ENCODE measurements around the gene KMT2B. TPM values are rescaled to one million over a fixed set of nuclear protein-coding genes. Genes with fewer than 3 reads are reported as not detected.

KMT2B gene
- total and polyA plus RNA-seq, 2 experiments from 2014 or later, result 15.8 to 49.8 TPM

GRCh38 chr19:35739275-35740107 is 21.7 kb downstream of the KMT2B start:
- peak overlapping the region; percentile 83 for H3K4me3 Mint-ChIP-seq
- Histone ChIP-seq H3K79me2 (replicated peaks; ENCODE audit: insufficient read depth) (no peaks in the 10 kb centered on the region), H3K36me3 (ENCODE audit: insufficient read depth) (peaks cover 4% of the 10 kb centered on the region; the same call in 1 of the 2 replicates), H2AFZ (no peak overlapping the region), H3K4me2 (peak overlapping the region; percentile 91), H3K9me2 (ENCODE audit: insufficient read depth) (no peaks in the 10 kb centered on the region), H3F3A (replicated peaks; ENCODE audit: low read depth) (peaks cover 10% of the 10 kb centered on the region), H3K4me3 (peak overlapping the region; percentile 96), H3K27me3 (ENCODE audit: insufficient read depth) (no peaks in the 10 kb centered on the region), H3K27ac (ENCODE audit: low read depth) (peak overlapping the region; percentile 81; the same call in 1 of the 2 replicates), H4K20me1 (replicated peaks; ENCODE audit: insufficient read depth) (no peaks in the 10 kb centered on the region; the same call in 1 of the 2 replicates), H3K4me1 (ENCODE audit: insufficient read depth) (peaks cover 4% of the 10 kb centered on the region; the same call in 1 of the 2 replicates)
- no peak overlapping the region for H3K27ac Mint-ChIP-seq
- no peak for TF ChIP-seq NANOG (IDR thresholded peaks at IDR 0.05; ENCODE audit: borderline replicate concordance)
- TF ChIP-seq, protein P1, sequence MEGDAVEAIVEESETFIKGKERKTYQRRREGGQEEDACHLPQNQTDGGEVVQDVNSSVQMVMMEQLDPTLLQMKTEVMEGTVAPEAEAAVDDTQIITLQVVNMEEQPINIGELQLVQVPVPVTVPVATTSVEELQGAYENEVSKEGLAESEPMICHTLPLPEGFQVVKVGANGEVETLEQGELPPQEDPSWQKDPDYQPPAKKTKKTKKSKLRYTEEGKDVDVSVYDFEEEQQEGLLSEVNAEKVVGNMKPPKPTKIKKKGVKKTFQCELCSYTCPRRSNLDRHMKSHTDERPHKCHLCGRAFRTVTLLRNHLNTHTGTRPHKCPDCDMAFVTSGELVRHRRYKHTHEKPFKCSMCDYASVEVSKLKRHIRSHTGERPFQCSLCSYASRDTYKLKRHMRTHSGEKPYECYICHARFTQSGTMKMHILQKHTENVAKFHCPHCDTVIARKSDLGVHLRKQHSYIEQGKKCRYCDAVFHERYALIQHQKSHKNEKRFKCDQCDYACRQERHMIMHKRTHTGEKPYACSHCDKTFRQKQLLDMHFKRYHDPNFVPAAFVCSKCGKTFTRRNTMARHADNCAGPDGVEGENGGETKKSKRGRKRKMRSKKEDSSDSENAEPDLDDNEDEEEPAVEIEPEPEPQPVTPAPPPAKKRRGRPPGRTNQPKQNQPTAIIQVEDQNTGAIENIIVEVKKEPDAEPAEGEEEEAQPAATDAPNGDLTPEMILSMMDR (conservative IDR thresholded peaks at IDR 0.05; ENCODE audit: low read depth in 2 of 2), result no peak
- no peak for TF ChIP-seq EZH2 (IDR thresholded peaks at IDR 0.05; ENCODE audit: low read depth, unreplicated experiment)
- TF ChIP-seq CREB1 (CRISPR knock-in tag; IDR thresholded peaks at IDR 0.05; ENCODE audit: low read depth), result no peak
- TF ChIP-seq ETS1 (IDR thresholded peaks at IDR 0.05), result no peak
- TF ChIP-seq STAT1 (IDR thresholded peaks at IDR 0.05; ENCODE audit: unreplicated experiment), result no peak
- TF ChIP-seq, protein P2, sequence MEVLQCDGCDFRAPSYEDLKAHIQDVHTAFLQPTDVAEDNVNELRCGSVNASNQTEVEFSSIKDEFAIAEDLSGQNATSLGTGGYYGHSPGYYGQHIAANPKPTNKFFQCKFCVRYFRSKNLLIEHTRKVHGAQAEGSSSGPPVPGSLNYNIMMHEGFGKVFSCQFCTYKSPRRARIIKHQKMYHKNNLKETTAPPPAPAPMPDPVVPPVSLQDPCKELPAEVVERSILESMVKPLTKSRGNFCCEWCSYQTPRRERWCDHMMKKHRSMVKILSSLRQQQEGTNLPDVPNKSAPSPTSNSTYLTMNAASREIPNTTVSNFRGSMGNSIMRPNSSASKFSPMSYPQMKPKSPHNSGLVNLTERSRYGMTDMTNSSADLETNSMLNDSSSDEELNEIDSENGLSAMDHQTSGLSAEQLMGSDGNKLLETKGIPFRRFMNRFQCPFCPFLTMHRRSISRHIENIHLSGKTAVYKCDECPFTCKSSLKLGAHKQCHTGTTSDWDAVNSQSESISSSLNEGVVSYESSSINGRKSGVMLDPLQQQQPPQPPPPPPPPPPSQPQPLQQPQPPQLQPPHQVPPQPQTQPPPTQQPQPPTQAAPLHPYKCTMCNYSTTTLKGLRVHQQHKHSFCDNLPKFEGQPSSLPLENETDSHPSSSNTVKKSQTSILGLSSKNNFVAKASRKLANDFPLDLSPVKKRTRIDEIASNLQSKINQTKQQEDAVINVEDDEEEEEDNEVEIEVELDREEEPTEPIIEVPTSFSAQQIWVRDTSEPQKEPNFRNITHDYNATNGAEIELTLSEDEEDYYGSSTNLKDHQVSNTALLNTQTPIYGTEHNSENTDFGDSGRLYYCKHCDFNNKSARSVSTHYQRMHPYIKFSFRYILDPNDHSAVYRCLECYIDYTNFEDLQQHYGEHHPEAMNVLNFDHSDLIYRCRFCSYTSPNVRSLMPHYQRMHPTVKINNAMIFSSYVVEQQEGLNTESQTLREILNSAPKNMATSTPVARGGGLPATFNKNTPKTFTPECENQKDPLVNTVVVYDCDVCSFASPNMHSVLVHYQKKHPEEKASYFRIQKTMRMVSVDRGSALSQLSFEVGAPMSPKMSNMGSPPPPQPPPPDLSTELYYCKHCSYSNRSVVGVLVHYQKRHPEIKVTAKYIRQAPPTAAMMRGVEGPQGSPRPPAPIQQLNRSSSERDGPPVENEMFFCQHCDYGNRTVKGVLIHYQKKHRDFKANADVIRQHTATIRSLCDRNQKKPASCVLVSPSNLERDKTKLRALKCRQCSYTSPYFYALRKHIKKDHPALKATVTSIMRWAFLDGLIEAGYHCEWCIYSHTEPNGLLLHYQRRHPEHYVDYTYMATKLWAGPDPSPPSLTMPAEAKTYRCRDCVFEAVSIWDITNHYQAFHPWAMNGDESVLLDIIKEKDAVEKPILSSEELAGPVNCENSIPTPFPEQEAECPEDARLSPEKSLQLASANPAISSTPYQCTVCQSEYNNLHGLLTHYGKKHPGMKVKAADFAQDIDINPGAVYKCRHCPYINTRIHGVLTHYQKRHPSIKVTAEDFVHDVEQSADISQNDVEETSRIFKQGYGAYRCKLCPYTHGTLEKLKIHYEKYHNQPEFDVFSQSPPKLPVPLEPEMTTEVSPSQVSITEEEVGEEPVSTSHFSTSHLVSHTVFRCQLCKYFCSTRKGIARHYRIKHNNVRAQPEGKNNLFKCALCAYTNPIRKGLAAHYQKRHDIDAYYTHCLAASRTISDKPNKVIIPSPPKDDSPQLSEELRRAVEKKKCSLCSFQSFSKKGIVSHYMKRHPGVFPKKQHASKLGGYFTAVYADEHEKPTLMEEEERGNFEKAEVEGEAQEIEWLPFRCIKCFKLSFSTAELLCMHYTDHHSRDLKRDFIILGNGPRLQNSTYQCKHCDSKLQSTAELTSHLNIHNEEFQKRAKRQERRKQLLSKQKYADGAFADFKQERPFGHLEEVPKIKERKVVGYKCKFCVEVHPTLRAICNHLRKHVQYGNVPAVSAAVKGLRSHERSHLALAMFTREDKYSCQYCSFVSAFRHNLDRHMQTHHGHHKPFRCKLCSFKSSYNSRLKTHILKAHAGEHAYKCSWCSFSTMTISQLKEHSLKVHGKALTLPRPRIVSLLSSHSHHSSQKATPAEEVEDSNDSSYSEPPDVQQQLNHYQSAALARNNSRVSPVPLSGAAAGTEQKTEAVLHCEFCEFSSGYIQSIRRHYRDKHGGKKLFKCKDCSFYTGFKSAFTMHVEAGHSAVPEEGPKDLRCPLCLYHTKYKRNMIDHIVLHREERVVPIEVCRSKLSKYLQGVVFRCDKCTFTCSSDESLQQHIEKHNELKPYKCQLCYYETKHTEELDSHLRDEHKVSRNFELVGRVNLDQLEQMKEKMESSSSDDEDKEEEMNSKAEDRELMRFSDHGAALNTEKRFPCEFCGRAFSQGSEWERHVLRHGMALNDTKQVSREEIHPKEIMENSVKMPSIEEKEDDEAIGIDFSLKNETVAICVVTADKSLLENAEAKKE (CRISPR knock-in tag; IDR thresholded peaks at IDR 0.05), result no peak
- no peak for TF ChIP-seq EZH2phosphoT487 (IDR thresholded peaks at IDR 0.05; ENCODE audit: unreplicated experiment)
- TF ChIP-seq POLR2AphosphoS5 (IDR thresholded peaks at IDR 0.05; ENCODE audit: low read depth), result no peak; the same call in 1 of the 2 replicates
- TF ChIP-seq, protein P3, sequence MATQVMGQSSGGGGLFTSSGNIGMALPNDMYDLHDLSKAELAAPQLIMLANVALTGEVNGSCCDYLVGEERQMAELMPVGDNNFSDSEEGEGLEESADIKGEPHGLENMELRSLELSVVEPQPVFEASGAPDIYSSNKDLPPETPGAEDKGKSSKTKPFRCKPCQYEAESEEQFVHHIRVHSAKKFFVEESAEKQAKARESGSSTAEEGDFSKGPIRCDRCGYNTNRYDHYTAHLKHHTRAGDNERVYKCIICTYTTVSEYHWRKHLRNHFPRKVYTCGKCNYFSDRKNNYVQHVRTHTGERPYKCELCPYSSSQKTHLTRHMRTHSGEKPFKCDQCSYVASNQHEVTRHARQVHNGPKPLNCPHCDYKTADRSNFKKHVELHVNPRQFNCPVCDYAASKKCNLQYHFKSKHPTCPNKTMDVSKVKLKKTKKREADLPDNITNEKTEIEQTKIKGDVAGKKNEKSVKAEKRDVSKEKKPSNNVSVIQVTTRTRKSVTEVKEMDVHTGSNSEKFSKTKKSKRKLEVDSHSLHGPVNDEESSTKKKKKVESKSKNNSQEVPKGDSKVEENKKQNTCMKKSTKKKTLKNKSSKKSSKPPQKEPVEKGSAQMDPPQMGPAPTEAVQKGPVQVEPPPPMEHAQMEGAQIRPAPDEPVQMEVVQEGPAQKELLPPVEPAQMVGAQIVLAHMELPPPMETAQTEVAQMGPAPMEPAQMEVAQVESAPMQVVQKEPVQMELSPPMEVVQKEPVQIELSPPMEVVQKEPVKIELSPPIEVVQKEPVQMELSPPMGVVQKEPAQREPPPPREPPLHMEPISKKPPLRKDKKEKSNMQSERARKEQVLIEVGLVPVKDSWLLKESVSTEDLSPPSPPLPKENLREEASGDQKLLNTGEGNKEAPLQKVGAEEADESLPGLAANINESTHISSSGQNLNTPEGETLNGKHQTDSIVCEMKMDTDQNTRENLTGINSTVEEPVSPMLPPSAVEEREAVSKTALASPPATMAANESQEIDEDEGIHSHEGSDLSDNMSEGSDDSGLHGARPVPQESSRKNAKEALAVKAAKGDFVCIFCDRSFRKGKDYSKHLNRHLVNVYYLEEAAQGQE (IDR thresholded peaks at IDR 0.05; ENCODE audit: unreplicated experiment), result no peak
- no peaks in the 10 kb centered on the region; the same call in 2 of the 3 replicates for H3K9me3 Mint-ChIP-seq
- peaks cover 45% of the 10 kb centered on the region for H3K36me3 Mint-ChIP-seq (ENCODE audit: low read depth)
- no peak for ATAC-seq
- H3K27me3 Mint-ChIP-seq (ENCODE audit: insufficient read depth, low read depth, poor library complexity), result peaks cover 8% of the 10 kb centered on the region
- H3K4me1 Mint-ChIP-seq, result peaks cover 9% of the 10 kb centered on the region
- DNase-seq (ENCODE audit: low spot score), result peak; percentile 33
